Epithelial cell of proximal tubule (primary cell): ENCODE results near the gene UQCRHL. TPM values are rescaled to one million over a fixed set of nuclear protein-coding genes. Genes with fewer than 3 reads are reported as not detected.

Source experiments
- DNase-seq: peaks from one replicate; pipeline ENCODE4 v3.0.0-alpha.2; 2011; ENCODE audit warnings: low read depth
- H3K4me3 ChIP-seq: 2 replicates; pipeline ENCODE4 v1.5.1; 2011; ENCODE audit warnings: low read depth, mild to moderate bottlenecking, low read length
- CTCF ChIP-seq: conservative IDR thresholded peaks from 2 replicates; pipeline ENCODE4 v1.5.1; 2012; ENCODE audit warnings: low read depth, mild to moderate bottlenecking, low read length
- total RNA-seq: library from RNA; depleted of rRNA; stranded (reverse); fragments of >200 nt; gene quantifications from 2 replicates; pipeline ENCODE4 v1.2.3, GENCODE V29; 2015

Gene UQCRHL
- total RNA-seq, 1 donor from 2014 or later, result 1.4 TPM

DNA sequence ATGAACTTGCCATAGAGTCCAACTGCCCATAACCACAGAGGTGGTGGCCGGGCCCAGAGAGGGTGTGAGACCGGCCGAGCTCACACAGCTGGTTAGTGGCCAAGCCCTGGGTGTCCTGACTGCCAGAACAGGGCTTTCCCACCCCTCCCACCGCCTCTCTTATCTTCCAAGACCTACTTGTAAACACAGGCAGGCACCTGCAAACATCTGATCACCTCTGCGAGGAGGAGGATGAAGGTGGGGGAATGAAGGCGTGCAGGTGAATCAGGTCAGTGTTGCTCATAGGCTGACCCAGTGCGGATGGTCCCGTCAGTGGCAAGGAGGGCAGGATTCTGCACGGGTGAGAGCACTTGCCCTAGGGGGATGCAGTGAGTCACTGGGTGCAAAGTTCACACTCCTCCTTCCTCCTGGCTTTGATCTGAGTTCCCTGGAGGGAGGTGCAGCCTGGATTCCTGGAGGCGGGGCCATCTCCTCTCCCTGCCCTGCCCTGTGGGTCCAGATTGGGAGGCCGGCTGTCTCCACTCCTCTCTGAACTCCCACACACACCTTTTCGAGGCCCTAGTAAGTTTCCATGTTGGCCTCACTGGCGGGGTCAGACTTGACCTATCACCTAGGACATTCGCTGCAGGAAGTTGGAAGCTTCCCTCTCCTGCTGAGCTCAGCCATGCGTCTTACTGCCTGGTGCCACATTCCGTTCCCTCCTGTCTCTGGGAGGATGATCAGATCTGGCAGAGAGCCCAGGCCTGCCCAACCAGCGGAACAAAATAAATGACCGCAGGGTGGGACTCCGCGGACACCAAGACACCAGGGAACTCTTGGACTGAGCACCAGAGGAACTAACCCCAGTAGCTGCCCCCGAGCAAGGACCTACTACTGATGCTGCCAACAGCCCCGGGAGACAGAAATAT, 7.3 kb downstream of the UQCRHL start:
- DNase-seq, result peak; percentile 91
- H3K4me3 ChIP-seq, result peak overlapping the region; percentile 9
- no peak for TF ChIP-seq CTCF

DNA sequence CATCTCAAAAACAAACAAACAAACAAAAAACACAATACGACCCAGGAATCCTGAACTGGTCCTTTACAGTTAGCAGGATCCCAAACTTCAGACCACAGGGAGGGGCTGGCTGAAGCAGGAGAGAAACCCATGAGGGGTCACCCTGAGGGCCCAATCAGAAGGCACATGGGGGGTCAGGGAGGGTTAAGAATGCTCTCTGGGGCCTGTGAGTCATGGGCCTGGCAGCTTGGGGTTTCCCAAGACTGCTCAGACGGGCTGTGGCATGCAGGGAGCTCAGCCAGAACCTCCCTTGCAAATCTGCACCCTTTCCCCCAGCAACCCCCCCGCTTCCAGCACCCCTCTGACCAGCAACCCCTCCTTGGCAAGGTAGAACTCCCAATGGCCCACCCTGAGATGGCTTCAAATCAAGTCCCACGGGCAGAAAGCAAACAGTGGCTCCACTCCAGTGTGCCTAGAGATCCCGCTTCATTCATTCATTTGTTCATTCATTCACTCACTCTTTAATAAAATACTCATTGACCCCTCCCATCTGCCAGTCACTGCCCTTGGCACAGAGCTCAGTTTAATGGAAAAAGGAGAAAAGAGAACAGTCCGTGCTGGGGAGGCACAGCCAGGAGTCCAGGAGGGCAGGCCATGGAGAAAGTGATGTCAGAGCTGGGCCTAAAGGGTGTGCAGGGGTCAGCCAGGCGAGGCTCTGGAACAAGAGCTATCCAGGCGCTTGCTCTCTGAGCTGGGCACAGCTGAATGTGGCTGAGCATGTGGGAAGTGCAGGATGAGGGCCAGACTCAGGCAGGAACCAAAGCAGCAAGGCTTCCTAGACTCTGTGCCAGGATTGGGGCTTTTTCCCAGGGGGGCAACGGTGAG, 8.2 kb downstream of the UQCRHL start:
- DNase-seq, result peak; percentile 94
- TF ChIP-seq CTCF, result no peak
- H3K4me3 ChIP-seq, result no peak overlapping the region

DNA sequence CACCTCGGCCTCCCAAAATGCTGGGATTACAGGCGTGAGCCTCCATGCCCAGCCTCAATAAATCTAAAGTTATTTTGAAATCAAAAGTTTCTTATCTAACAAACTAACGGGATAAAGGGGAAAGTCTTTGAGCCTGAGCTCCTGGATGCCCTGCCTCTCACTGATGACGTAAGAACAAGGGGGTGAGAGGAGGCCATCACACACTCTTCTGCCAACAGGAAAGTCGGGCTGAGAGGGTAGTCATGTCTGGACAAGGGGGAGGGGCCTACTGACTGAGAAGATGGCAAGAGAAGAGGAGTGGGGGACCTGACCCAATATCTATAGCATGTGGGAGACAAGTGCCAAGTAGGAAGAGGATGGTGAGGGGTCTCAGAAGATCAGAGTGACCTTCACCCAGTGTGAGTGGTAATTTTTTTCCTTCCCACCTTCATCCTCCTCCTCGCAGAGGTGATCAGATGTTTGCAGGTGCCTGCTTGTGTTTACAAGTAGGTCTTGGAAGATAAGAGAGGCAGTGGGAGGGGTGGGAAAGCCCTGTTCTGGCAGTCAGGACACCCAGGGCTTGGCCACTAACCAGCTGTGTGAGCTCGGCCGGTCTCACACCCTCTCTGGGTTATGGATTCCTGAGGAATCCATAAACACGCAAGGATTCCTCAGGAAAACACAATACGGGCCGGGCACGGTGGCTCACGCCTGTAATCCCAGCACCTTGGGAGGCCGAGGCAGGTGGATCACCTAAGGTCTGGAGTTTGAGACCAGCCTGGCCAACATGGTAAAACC, 9.6 kb downstream of the UQCRHL start:
- DNase-seq, result no peak

DNA sequence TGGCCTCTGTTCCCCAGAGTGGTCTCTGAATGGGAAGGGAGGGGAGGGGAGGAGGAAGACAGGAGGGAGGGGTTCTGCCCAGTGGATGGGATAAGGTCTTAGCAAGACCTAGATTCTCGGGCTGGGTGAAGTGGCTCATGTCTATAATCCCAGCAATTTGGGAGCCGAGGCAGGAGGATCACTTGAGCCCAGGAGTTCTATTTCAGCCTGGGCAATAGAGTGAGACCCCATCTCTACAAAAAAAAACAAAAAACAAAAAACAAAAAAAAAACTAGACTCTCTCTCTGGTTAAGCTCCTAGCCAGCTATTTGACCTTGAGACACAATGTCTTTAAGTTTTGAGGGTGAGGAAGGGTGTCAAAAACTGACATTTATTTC, 11.4 kb downstream of the UQCRHL start:
- no peak for DNase-seq
- no peak for TF ChIP-seq CTCF
- H3K4me3 ChIP-seq, result no peak overlapping the region

More for the DNA sequence above, 9.6 kb downstream of the UQCRHL start:
- no peak for TF ChIP-seq CTCF
- no peak overlapping the region for H3K4me3 ChIP-seq

- no peak for TF ChIP-seq CTCF
- H3K4me3 ChIP-seq, result no peak overlapping the region
- DNase-seq, result no peak
Observed at GRCh38 chr1:15788624-15789301, 18.7 kb downstream of the UQCRHL start.

- TF ChIP-seq CTCF, result no peak
- DNase-seq, result no peak
- no peak overlapping the region for H3K4me3 ChIP-seq
Observed at GRCh38 chr1:15786581-15786980, 20.9 kb downstream of the UQCRHL start.
